ENCODE data around the gene C1orf52. TPM values are rescaled to one million over a fixed set of nuclear protein-coding genes. Genes with fewer than 3 reads are reported as not detected.

Gene C1orf52
- total and polyA plus RNA-seq, 2 of the 13 experiments (the other 11 are each of a cell fraction or from before 2014, with no cell fraction given), result 19.4 to 27.4 TPM

- no peak for TF ChIP-seq KIAA2018 (CRISPR knock-in tag; IDR thresholded peaks at IDR 0.05; ENCODE audit: borderline replicate concordance)
- TF ChIP-seq THYN1 (CRISPR knock-in tag; IDR thresholded peaks at IDR 0.05; ENCODE audit: borderline replicate concordance, low read depth), result no peak
- no peak for TF ChIP-seq SATB2 (CRISPR knock-in tag; IDR thresholded peaks at IDR 0.05)
- no peak for TF ChIP-seq RFX3 (CRISPR knock-in tag; IDR thresholded peaks at IDR 0.05)
- TF ChIP-seq ZNF576 (CRISPR knock-in tag; IDR thresholded peaks at IDR 0.05), result no peak
- no peak for TF ChIP-seq PRDM4 (CRISPR knock-in tag; IDR thresholded peaks at IDR 0.05; ENCODE audit: borderline replicate concordance)
- no peak for TF ChIP-seq ZNF570 (CRISPR knock-in tag; IDR thresholded peaks at IDR 0.05; ENCODE audit: borderline replicate concordance)
- no peak for TF ChIP-seq GRHL1 (CRISPR knock-in tag; conservative IDR thresholded peaks at IDR 0.05)
- TF ChIP-seq ZFP62 (CRISPR knock-in tag; IDR thresholded peaks at IDR 0.05), result no peak
- TF ChIP-seq ZNF670 (CRISPR knock-in tag; IDR thresholded peaks at IDR 0.05; ENCODE audit: borderline replicate concordance), result no peak
- TF ChIP-seq CBX2 (IDR thresholded peaks at IDR 0.05; ENCODE audit: low read depth, low read length), result no peak
- TF ChIP-seq CBX2 (CRISPR knock-in tag; IDR thresholded peaks at IDR 0.05; ENCODE audit: low read depth), result no peak
- TF ChIP-seq ZNF780A (CRISPR knock-in tag; IDR thresholded peaks at IDR 0.05), result no peak
- TF ChIP-seq ZNF432 (CRISPR knock-in tag; IDR thresholded peaks at IDR 0.05; ENCODE audit: borderline replicate concordance), result no peak
Measured at GRCh38 chr1:85259118-85259911, at the start of gene C1orf52 (continued).

Measured in HepG2 (cell line).